ENCODE measurements around the gene CDK11B. TPM values are rescaled to one million over a fixed set of nuclear protein-coding genes. Genes with fewer than 3 reads are reported as not detected.

CDK11B gene
- total and polyA plus RNA-seq, 2 experiments from 2014 or later: 22.4 to 76.7 TPM

GRCh38 chr1:1616838-1617237 is 42.0 kb downstream of the CDK11B start:
- Mint-ChIP-seq H3K9me3 (no peaks in the 10 kb centered on the region), H3K27ac (no peak overlapping the region), H3K4me3 (peak overlapping the region; percentile 80), H3K36me3 (ENCODE audit: low read depth) (peaks cover 2% of the 10 kb centered on the region; the same call in 2 of the 3 replicates), H3K27me3 (ENCODE audit: insufficient read depth, low read depth, poor library complexity) (peaks cover 13% of the 10 kb centered on the region), H3K4me1 (peaks cover 12% of the 10 kb centered on the region)
- no peak overlapping the region for H3K27ac ChIP-seq (ENCODE audit: low read depth)
- no peak for ATAC-seq
- H3K36me3 ChIP-seq (ENCODE audit: insufficient read depth): no peaks in the 10 kb centered on the region
- DNase-seq (ENCODE audit: low spot score): no peak
- H2AFZ ChIP-seq: no peak overlapping the region
- peaks cover 4% of the 10 kb centered on the region; the same call in 1 of the 2 replicates for H3F3A ChIP-seq (replicated peaks; ENCODE audit: low read depth)
- peaks cover 6% of the 10 kb centered on the region; the same call in 1 of the 2 replicates for H3K4me1 ChIP-seq (ENCODE audit: insufficient read depth)
- no peaks in the 10 kb centered on the region for H3K27me3 ChIP-seq (ENCODE audit: insufficient read depth)
- peak overlapping the region; percentile 96 for H3K4me3 ChIP-seq
- no peaks in the 10 kb centered on the region for H3K9me2 ChIP-seq (ENCODE audit: insufficient read depth)
- peak overlapping the region; percentile 90 for H3K4me2 ChIP-seq
- TF ChIP-seq EZH2phosphoT487 (IDR thresholded peaks at IDR 0.05; ENCODE audit: unreplicated experiment) (no peak), CREB1 (CRISPR knock-in tag; IDR thresholded peaks at IDR 0.05; ENCODE audit: low read depth) (no peak), POLR2AphosphoS5 (IDR thresholded peaks at IDR 0.05; ENCODE audit: low read depth) (no peak), JUNB (IDR thresholded peaks at IDR 0.05; ENCODE audit: unreplicated experiment) (no peak), ZNF331 (CRISPR knock-in tag; IDR thresholded peaks at IDR 0.05; ENCODE audit: low read depth) (no peak)
- peaks cover 16% of the 10 kb centered on the region; the same call in 1 of the 2 replicates for H3K79me2 ChIP-seq (replicated peaks; ENCODE audit: insufficient read depth)
- H4K20me1 ChIP-seq (replicated peaks; ENCODE audit: insufficient read depth): peaks cover 11% of the 10 kb centered on the region

- Mint-ChIP-seq H3K9me3 (no peaks in the 10 kb centered on the region), H3K4me1 (peaks cover 12% of the 10 kb centered on the region), H3K36me3 (ENCODE audit: low read depth) (peaks cover 2% of the 10 kb centered on the region; the same call in 2 of the 3 replicates), H3K4me3 (peak overlapping the region; percentile 80), H3K27me3 (ENCODE audit: insufficient read depth, low read depth, poor library complexity) (peaks cover 13% of the 10 kb centered on the region), H3K27ac (no peak overlapping the region)
- Histone ChIP-seq H4K20me1 (replicated peaks; ENCODE audit: insufficient read depth) (peaks cover 11% of the 10 kb centered on the region), H3K27ac (ENCODE audit: low read depth) (no peak overlapping the region), H3K4me3 (peak overlapping the region; percentile 96), H3K4me2 (peak overlapping the region; percentile 90), H3K79me2 (replicated peaks; ENCODE audit: insufficient read depth) (peaks cover 16% of the 10 kb centered on the region; the same call in 1 of the 2 replicates), H3K36me3 (ENCODE audit: insufficient read depth) (no peaks in the 10 kb centered on the region), H3K4me1 (ENCODE audit: insufficient read depth) (peaks cover 6% of the 10 kb centered on the region; the same call in 1 of the 2 replicates), H2AFZ (no peak overlapping the region), H3F3A (replicated peaks; ENCODE audit: low read depth) (peaks cover 4% of the 10 kb centered on the region; the same call in 1 of the 2 replicates), H3K9me2 (ENCODE audit: insufficient read depth) (no peaks in the 10 kb centered on the region), H3K27me3 (ENCODE audit: insufficient read depth) (no peaks in the 10 kb centered on the region)
- TF ChIP-seq REST (IDR thresholded peaks at IDR 0.05; ENCODE audit: unreplicated experiment) (no peak), ZNF114 (CRISPR knock-in tag; IDR thresholded peaks at IDR 0.05) (no peak), ZNF462 (CRISPR knock-in tag; IDR thresholded peaks at IDR 0.05) (no peak), ZNF331 (CRISPR knock-in tag; IDR thresholded peaks at IDR 0.05; ENCODE audit: low read depth) (no peak)
- DNase-seq (ENCODE audit: low spot score) (no peak), ATAC-seq (peak; percentile 11)
Observed at GRCh38 chr1:1616045-1616790, 42.6 kb downstream of the CDK11B start.
